ENCODE data around the gene ZNF678.

DNA sequence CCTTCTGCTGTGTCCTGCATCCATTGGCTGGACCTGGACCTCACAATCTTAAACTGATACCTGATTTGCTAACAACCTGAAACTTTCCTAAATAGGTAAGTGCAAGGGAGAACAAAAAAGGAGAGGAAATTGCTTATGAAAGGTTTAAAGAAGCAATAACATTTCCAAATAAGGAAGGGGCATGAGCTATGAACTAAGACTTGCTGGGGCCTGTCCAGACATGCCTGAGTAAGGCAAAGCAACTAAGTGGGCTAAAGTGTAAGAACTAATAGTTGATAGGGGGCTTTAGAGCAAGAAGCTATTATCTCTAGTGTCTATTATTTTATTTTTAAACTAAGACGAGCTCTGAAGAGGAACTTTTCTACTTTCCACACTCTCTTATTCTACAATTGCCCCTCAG lies 160.1 kb downstream of the ZNF678 start:
- no peak for TF ChIP-seq GATA2 (IDR thresholded peaks at IDR 0.05; ENCODE audit: low read depth, low read length)
- TF ChIP-seq GATA3 (IDR thresholded peaks at IDR 0.05; ENCODE audit: low read depth, low read length), result no peak

Data from SH-SY5Y (cell line).